Fibroblast of lung (primary cell): Measurements from ENCODE around the gene IDE. TPM values are rescaled to one million over a fixed set of nuclear protein-coding genes. Genes with fewer than 3 reads are reported as not detected.

Source experiments
- DNase-seq, 2 donors: peaks; one replicate each; pipeline versions ENCODE4 v3.0.0 to v3.0.0-alpha.2; 2010; ENCODE audit warnings: low read depth in 2 of 2
- H2AFZ ChIP-seq: 2 replicates; pipeline ENCODE4 v1.5.1; 2012; ENCODE audit warnings: low read length, control low read depth, inconsistent platforms
- H3K27ac ChIP-seq: 2 replicates; pipeline ENCODE4 v1.5.1; 2011; ENCODE audit warnings: low read length, control low read depth; ENCODE audit not compliant: insufficient read depth
- H3K27me3 ChIP-seq: 2 replicates; pipeline ENCODE4 v1.5.1; 2011; ENCODE audit warnings: mild to moderate bottlenecking, low read length; ENCODE audit not compliant: control insufficient read depth, insufficient read depth
- H3K36me3 ChIP-seq: 2 replicates; pipeline ENCODE4 v1.5.1; 2011; ENCODE audit warnings: low read length; ENCODE audit not compliant: control insufficient read depth, insufficient read depth
- H3K4me1 ChIP-seq: 2 replicates; pipeline ENCODE4 v1.5.1; 2011; ENCODE audit warnings: low read length; ENCODE audit not compliant: control insufficient read depth, insufficient read depth; ENCODE audit errors: extremely low read depth
- H3K4me2 ChIP-seq: 2 replicates; pipeline ENCODE4 v1.5.1; 2011; ENCODE audit warnings: low read length, control low read depth; ENCODE audit not compliant: insufficient read depth; ENCODE audit errors: extremely low read depth
- H3K4me3 ChIP-seq, 4 experiments: fragments of 200-600 bp in 1 of 4; sonication (generic) in 1 of 4; replicated peaks in 1 of 4; 2 replicates each; pipeline ENCODE4 v1.5.1; 2011 to 2016; ENCODE audit warnings: low read length in 4 of 4, low read depth in 3 of 4, mild to moderate bottlenecking in 3 of 4, control low read depth in 2 of 4, inconsistent platforms in 1 of 4, mixed read lengths in 1 of 4; ENCODE audit not compliant: insufficient read depth in 1 of 4; ENCODE audit errors: control extremely low read depth in 1 of 4
- H3K79me2 ChIP-seq: 2 replicates; pipeline ENCODE4 v1.5.1; 2012; ENCODE audit warnings: mild to moderate bottlenecking, low read length, inconsistent platforms; ENCODE audit not compliant: control insufficient read depth, insufficient read depth
- H3K9ac ChIP-seq: 2 replicates; pipeline ENCODE4 v1.5.1; 2011; ENCODE audit warnings: mild to moderate bottlenecking, low read length, control low read depth; ENCODE audit not compliant: insufficient read depth
- H3K9me3 ChIP-seq: 2 replicates; pipeline ENCODE4 v1.5.1; 2012; ENCODE audit warnings: low read depth, low read length; ENCODE audit not compliant: control insufficient read depth, insufficient read depth
- H4K20me1 ChIP-seq: 2 replicates; pipeline ENCODE4 v1.5.1; 2011; ENCODE audit warnings: low read length; ENCODE audit not compliant: control insufficient read depth, insufficient read depth; ENCODE audit errors: extremely low read depth
- EZH2 ChIP-seq: IDR thresholded peaks from 2 replicates; pipeline ENCODE4 v1.5.1; 2012; ENCODE audit warnings: low read length, control low read depth, mild to moderate bottlenecking; ENCODE audit errors: missing control alignments
- polyA plus RNA-seq, 2 donors: library from polyadenylated mRNA; depleted of rRNA in 1 of 2; stranded (reverse) in 1 of 2; unstranded in 1 of 2; fragments of >200 nt; gene quantifications; 2 replicates each; pipeline ENCODE4 v1.2.1, GENCODE V29; 2011 to 2012; ENCODE audit warnings: missing spikeins in 1 of 2
- total RNA-seq: library from RNA; depleted of rRNA; stranded (reverse); fragments of >200 nt; gene quantifications from 2 replicates; pipeline ENCODE4 v1.2.1, GENCODE V29; 2014
- TF ChIP-seq, protein P1 (sequence below), 2 donors: IDR thresholded peaks in 1 of 2; conservative IDR thresholded peaks in 1 of 2; 1 replicate in 1 of 2; 2 replicates in 1 of 2; pipeline ENCODE4 v1.5.1; 2011 to 2012; ENCODE audit warnings: low read length in 2 of 2, control low read depth in 1 of 2, inconsistent platforms in 1 of 2, low read depth in 1 of 2, mild to moderate bottlenecking in 1 of 2

IDE gene
- total and polyA plus RNA-seq, 2 donors (not counting 1 experiment from before 2014, with no cell fraction given), result 21.3 to 24.5 TPM

GRCh38 chr10:92451431-92451830 is 122.5 kb downstream of the IDE start:
- TF ChIP-seq EZH2, result no peak
- TF ChIP-seq, protein P1, sequence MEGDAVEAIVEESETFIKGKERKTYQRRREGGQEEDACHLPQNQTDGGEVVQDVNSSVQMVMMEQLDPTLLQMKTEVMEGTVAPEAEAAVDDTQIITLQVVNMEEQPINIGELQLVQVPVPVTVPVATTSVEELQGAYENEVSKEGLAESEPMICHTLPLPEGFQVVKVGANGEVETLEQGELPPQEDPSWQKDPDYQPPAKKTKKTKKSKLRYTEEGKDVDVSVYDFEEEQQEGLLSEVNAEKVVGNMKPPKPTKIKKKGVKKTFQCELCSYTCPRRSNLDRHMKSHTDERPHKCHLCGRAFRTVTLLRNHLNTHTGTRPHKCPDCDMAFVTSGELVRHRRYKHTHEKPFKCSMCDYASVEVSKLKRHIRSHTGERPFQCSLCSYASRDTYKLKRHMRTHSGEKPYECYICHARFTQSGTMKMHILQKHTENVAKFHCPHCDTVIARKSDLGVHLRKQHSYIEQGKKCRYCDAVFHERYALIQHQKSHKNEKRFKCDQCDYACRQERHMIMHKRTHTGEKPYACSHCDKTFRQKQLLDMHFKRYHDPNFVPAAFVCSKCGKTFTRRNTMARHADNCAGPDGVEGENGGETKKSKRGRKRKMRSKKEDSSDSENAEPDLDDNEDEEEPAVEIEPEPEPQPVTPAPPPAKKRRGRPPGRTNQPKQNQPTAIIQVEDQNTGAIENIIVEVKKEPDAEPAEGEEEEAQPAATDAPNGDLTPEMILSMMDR (conservative IDR thresholded peaks at IDR 0.05 in 1 of 2, IDR thresholded peaks at IDR 0.05 in 1 of 2; ENCODE audit: low read depth in 1 of 2, low read length in 2 of 2), result no peak
- H3K27me3 ChIP-seq, result no peaks in the 10 kb centered on the region
- H2AFZ ChIP-seq, result no peak overlapping the region
- no peak overlapping the region for H3K4me3 ChIP-seq
- H4K20me1 ChIP-seq, result no peaks in the 10 kb centered on the region
- no peak overlapping the region for H3K27ac ChIP-seq
- H3K79me2 ChIP-seq, result no peaks in the 10 kb centered on the region
- H3K9me3 ChIP-seq, result no peaks in the 10 kb centered on the region
- peaks cover 1% of the 10 kb centered on the region for H3K36me3 ChIP-seq
- H3K4me1 ChIP-seq, result no peaks in the 10 kb centered on the region
- no peak overlapping the region for H3K9ac ChIP-seq
- DNase-seq, result no peak
- H3K4me2 ChIP-seq, result no peak overlapping the region

DNA sequence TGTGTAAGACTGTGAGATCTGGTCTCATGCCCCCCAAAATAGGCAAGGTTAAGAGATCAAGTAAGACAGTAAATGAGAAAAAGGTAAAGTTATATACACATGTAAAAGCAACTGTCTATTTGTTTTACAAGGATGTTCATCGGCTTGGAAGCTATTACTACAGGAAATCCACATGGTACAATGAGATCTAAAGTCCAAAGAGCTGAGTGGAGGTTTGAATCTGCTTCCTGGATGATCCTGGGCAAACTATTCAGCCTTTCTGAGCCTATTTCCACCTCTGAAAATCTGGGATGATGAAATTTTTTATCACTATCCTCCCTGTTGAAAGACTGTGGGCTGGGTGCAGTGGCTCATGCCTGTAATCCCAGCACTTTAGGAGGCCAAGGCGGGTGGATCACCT is 123.0 kb downstream of the IDE start:
- Histone ChIP-seq H3K9ac (no peak overlapping the region), H3K79me2 (no peaks in the 10 kb centered on the region), H3K27me3 (no peaks in the 10 kb centered on the region), H2AFZ (no peak overlapping the region), H3K4me3 (no peak overlapping the region), H3K4me1 (no peaks in the 10 kb centered on the region), H4K20me1 (no peaks in the 10 kb centered on the region), H3K9me3 (no peaks in the 10 kb centered on the region), H3K4me2 (no peak overlapping the region), H3K36me3 (peaks cover 1% of the 10 kb centered on the region), H3K27ac (no peak overlapping the region)
- no peak for DNase-seq
- TF ChIP-seq EZH2, result no peak
- TF ChIP-seq, protein P1 (conservative IDR thresholded peaks at IDR 0.05 in 1 of 2, IDR thresholded peaks at IDR 0.05 in 1 of 2; ENCODE audit: low read depth in 1 of 2, low read length in 2 of 2), result no peak

GRCh38 chr10:92440578-92440977 is 133.3 kb downstream of the IDE start:
- Histone ChIP-seq H3K9me3 (no peaks in the 10 kb centered on the region), H3K4me1 (no peaks in the 10 kb centered on the region), H4K20me1 (no peaks in the 10 kb centered on the region), H3K27me3 (no peaks in the 10 kb centered on the region), H3K9ac (no peak overlapping the region), H3K27ac (no peak overlapping the region), H3K36me3 (no peaks in the 10 kb centered on the region), H3K4me2 (no peak overlapping the region), H3K4me3 (no peak overlapping the region), H2AFZ (no peak overlapping the region), H3K79me2 (no peaks in the 10 kb centered on the region)
- TF ChIP-seq EZH2, result no peak
- TF ChIP-seq, protein P1 (conservative IDR thresholded peaks at IDR 0.05 in 1 of 2, IDR thresholded peaks at IDR 0.05 in 1 of 2; ENCODE audit: low read depth in 1 of 2, low read length in 2 of 2), result no peak
- no peak for DNase-seq
